H9 (cell line): ENCODE measurements around the gene ITM2C. TPM values are rescaled to one million over a fixed set of nuclear protein-coding genes. Genes with fewer than 3 reads are reported as not detected.

Experiments used
- DNase-seq: peaks from one replicate; pipeline ENCODE4 v3.0.0-alpha.2; 2017
- H2AFZ ChIP-seq: one replicate; pipeline ENCODE4 v1.6.1; 2013; ENCODE audit warnings: mild to moderate bottlenecking, low read length, control low read depth, moderate library complexity
- H2AK5ac ChIP-seq: 2 replicates; pipeline ENCODE4 v1.6.1; 2013; ENCODE audit warnings: low read length, control low read depth, mixed read lengths; ENCODE audit not compliant: insufficient read length
- H2BK120ac ChIP-seq: one replicate; pipeline ENCODE4 v1.6.1; 2013; ENCODE audit warnings: low read depth, mild to moderate bottlenecking, low read length, control low read depth, inconsistent platforms; ENCODE audit not compliant: poor library complexity, severe bottlenecking
- H2BK12ac ChIP-seq: 2 replicates; pipeline ENCODE4 v1.6.1; 2013; ENCODE audit warnings: low read length, control low read depth, mixed read lengths, low read depth; ENCODE audit not compliant: insufficient read length
- H2BK15ac ChIP-seq: 2 replicates; pipeline ENCODE4 v1.6.1; 2013; ENCODE audit warnings: low read depth, low read length, control low read depth
- H2BK20ac ChIP-seq: one replicate; pipeline ENCODE4 v1.6.1; 2013; ENCODE audit warnings: low read depth, mild to moderate bottlenecking, low read length, control low read depth, inconsistent platforms; ENCODE audit not compliant: poor library complexity, severe bottlenecking
- H2BK5ac ChIP-seq: 2 replicates; pipeline ENCODE4 v1.6.1; 2013; ENCODE audit warnings: low read length, control low read depth, mixed read lengths; ENCODE audit not compliant: insufficient read length
- H3K14ac ChIP-seq: 2 replicates; pipeline ENCODE4 v1.6.1; 2013; ENCODE audit warnings: low read length, control low read depth; ENCODE audit not compliant: insufficient read depth
- H3K18ac ChIP-seq: 2 replicates; pipeline ENCODE4 v1.6.1; 2013; ENCODE audit warnings: low read depth, mild to moderate bottlenecking, mixed read lengths, low read length, control low read depth; ENCODE audit not compliant: insufficient read length
- H3K23ac ChIP-seq: 2 replicates; pipeline ENCODE4 v1.6.1; 2013; ENCODE audit warnings: low read length, control low read depth, mixed read lengths, low read depth; ENCODE audit not compliant: insufficient read length
- H3K23me2 ChIP-seq: 2 replicates; pipeline ENCODE4 v1.6.1; 2013; ENCODE audit warnings: low read depth, mild to moderate bottlenecking, mixed read lengths, low read length, control low read depth; ENCODE audit not compliant: insufficient read length, poor library complexity, severe bottlenecking
- H3K27ac ChIP-seq: 2 replicates; pipeline ENCODE4 v1.5.1; 2013; ENCODE audit warnings: low read length, control low read depth, mixed read lengths, low read depth; ENCODE audit not compliant: insufficient read length
- H3K27me3 ChIP-seq: 2 replicates; pipeline ENCODE4 v1.6.1; 2013; ENCODE audit warnings: low read length, control low read depth, inconsistent platforms; ENCODE audit not compliant: insufficient read depth
- H3K4ac ChIP-seq: 2 replicates; pipeline ENCODE4 v1.6.1; 2013; ENCODE audit warnings: low read depth, mild to moderate bottlenecking, control low read depth, inconsistent platforms, low read length, moderate library complexity
- H3K4me1 ChIP-seq: 2 replicates; pipeline ENCODE4 v1.6.1; 2013; ENCODE audit warnings: low read length, control low read depth, inconsistent platforms; ENCODE audit not compliant: insufficient read depth
- H3K4me2 ChIP-seq: 2 replicates; pipeline ENCODE4 v1.6.1; 2013; ENCODE audit warnings: low read length, control low read depth, mixed read lengths; ENCODE audit not compliant: insufficient read length, insufficient read depth
- H3K56ac ChIP-seq: 2 replicates; pipeline ENCODE4 v1.6.1; 2013; ENCODE audit warnings: low read depth, mild to moderate bottlenecking, mixed read lengths, low read length, control low read depth; ENCODE audit not compliant: insufficient read length
- H3K79me1 ChIP-seq: 2 replicates; pipeline ENCODE4 v1.6.1; 2013; ENCODE audit warnings: low read depth, mild to moderate bottlenecking, moderate library complexity, low read length, control low read depth, inconsistent platforms; ENCODE audit not compliant: insufficient read depth, poor library complexity, severe bottlenecking
- H3K79me2 ChIP-seq: 2 replicates; pipeline ENCODE4 v1.6.1; 2013; ENCODE audit warnings: low read length, control low read depth, inconsistent platforms; ENCODE audit not compliant: insufficient read depth
- H3K9ac ChIP-seq: 2 replicates; pipeline ENCODE4 v1.6.1; 2013; ENCODE audit warnings: low read length, control low read depth, mixed read lengths; ENCODE audit not compliant: insufficient read length; ENCODE audit errors: extremely low read depth
- H3K9me3 ChIP-seq: one replicate; pipeline ENCODE4 v1.6.1; 2013; ENCODE audit warnings: low read depth, low read length, inconsistent platforms; ENCODE audit not compliant: control insufficient read depth
- H3T11ph ChIP-seq: one replicate; pipeline ENCODE4 v1.6.1; 2013; ENCODE audit warnings: mild to moderate bottlenecking, low read length, control low read depth, inconsistent platforms
- H4K20me1 ChIP-seq: one replicate; pipeline ENCODE4 v1.6.1; 2013; ENCODE audit not compliant: control insufficient read depth, insufficient read length, insufficient read depth
- H4K5ac ChIP-seq: 2 replicates; pipeline ENCODE4 v1.6.1; 2013; ENCODE audit warnings: low read depth, mild to moderate bottlenecking, mixed read lengths, low read length, control low read depth; ENCODE audit not compliant: insufficient read length
- H4K8ac ChIP-seq: replicated peaks from 2 replicates; pipeline ENCODE4 v1.6.1; 2013; ENCODE audit warnings: low read length, control low read depth, mixed read lengths, low read depth; ENCODE audit not compliant: insufficient read length
- H4K91ac ChIP-seq: 2 replicates; pipeline ENCODE4 v1.6.1; 2013; ENCODE audit warnings: low read depth, mild to moderate bottlenecking, moderate library complexity, mixed read lengths, low read length, control low read depth; ENCODE audit not compliant: insufficient read length
- H3K27ac Mint-ChIP-seq, 3 experiments: 2 replicates in 2 of 3; 3 replicates in 1 of 3; pipeline ENCODE4 v1.8.0; 2020 to 2021; ENCODE audit warnings: mixed read lengths in 3 of 3, mild to moderate bottlenecking in 1 of 3, moderate library complexity in 1 of 3
- H3K27me3 Mint-ChIP-seq: 2 replicates; pipeline ENCODE4 v1.8.0; 2021; ENCODE audit warnings: low read depth, mild to moderate bottlenecking, moderate library complexity, mixed read lengths
- H3K36me3 Mint-ChIP-seq, 3 experiments: 2 replicates in 2 of 3; 3 replicates in 1 of 3; pipeline ENCODE4 v1.8.0; 2020 to 2021; ENCODE audit warnings: low read depth in 3 of 3, mixed read lengths in 3 of 3; ENCODE audit not compliant: insufficient read depth in 1 of 3
- H3K4me1 Mint-ChIP-seq, 2 experiments: 2 replicates each; pipeline ENCODE4 v1.8.0; 2020; ENCODE audit warnings: mixed read lengths in 2 of 2
- H3K4me3 Mint-ChIP-seq, 2 experiments: 2 replicates in 1 of 2; 3 replicates in 1 of 2; pipeline ENCODE4 v1.8.0; 2020 to 2021; ENCODE audit warnings: mild to moderate bottlenecking in 2 of 2, mixed read lengths in 2 of 2, moderate library complexity in 1 of 2
- H3K9me3 Mint-ChIP-seq, 2 experiments: 2 replicates in 1 of 2; 3 replicates in 1 of 2; pipeline ENCODE4 v1.8.0; 2020; ENCODE audit warnings: mild to moderate bottlenecking in 2 of 2, mixed read lengths in 2 of 2, moderate library complexity in 1 of 2
- WGBS: extraction: QIAGEN DNeasy Blood & Tissue Kit; methylation state at CpG from one replicate; pipeline ENCODE4 v1.1.7; 2013; ENCODE audit warnings: missing lambda C conversion rate, low lambda C conversion rate, mixed read lengths; ENCODE audit not compliant: insufficient read length; ENCODE audit errors: extremely low coverage; 5-methylcytosine and 5-hydroxymethylcytosine counted together
- total RNA-seq: library from RNA; stranded (reverse); gene quantifications from 2 replicates; pipeline ENCODE4 v1.2.1, GENCODE V29; 2021
- TF ChIP-seq, protein P1 (sequence below): fragments of 200-600 bp; sonication (generic); conservative IDR thresholded peaks from 3 replicates; pipeline ENCODE4 v1.8.0; 2021; ENCODE audit warnings: antibody characterized with exemption, mild to moderate bottlenecking

Gene ITM2C
- total RNA-seq, 1 experiment from 2014 or later: 297 TPM

GRCh38 chr2:230893841-230894781, 29.4 kb downstream of the ITM2C start:
- H3K4ac ChIP-seq: no peak overlapping the region
- H3K23ac ChIP-seq: no peak overlapping the region
- no CpG with 5 or more reads among the region's 19 CpGs for WGBS
- H3K9ac ChIP-seq: no peak overlapping the region
- H3K27ac ChIP-seq: no peak overlapping the region
- no peak overlapping the region for H3T11ph ChIP-seq
- H2BK20ac ChIP-seq: no peak overlapping the region
- no peaks in the 10 kb centered on the region for H4K20me1 ChIP-seq
- no peak overlapping the region for H2AFZ ChIP-seq
- TF ChIP-seq, protein P1, sequence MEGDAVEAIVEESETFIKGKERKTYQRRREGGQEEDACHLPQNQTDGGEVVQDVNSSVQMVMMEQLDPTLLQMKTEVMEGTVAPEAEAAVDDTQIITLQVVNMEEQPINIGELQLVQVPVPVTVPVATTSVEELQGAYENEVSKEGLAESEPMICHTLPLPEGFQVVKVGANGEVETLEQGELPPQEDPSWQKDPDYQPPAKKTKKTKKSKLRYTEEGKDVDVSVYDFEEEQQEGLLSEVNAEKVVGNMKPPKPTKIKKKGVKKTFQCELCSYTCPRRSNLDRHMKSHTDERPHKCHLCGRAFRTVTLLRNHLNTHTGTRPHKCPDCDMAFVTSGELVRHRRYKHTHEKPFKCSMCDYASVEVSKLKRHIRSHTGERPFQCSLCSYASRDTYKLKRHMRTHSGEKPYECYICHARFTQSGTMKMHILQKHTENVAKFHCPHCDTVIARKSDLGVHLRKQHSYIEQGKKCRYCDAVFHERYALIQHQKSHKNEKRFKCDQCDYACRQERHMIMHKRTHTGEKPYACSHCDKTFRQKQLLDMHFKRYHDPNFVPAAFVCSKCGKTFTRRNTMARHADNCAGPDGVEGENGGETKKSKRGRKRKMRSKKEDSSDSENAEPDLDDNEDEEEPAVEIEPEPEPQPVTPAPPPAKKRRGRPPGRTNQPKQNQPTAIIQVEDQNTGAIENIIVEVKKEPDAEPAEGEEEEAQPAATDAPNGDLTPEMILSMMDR: no peak
- no peak overlapping the region for H2BK120ac ChIP-seq
- no peak overlapping the region for H2AK5ac ChIP-seq
- no peak overlapping the region for H2BK5ac ChIP-seq
- Mint-ChIP-seq H3K4me3 (no peak overlapping the region), H3K4me1 (peaks cover 20 to 22% of the 10 kb centered on the region in 2 experiments), H3K9me3 (no peaks in the 10 kb centered on the region), H3K27me3 (peaks cover 10% of the 10 kb centered on the region), H3K27ac (no peak overlapping the region), H3K36me3 (no peaks in the 10 kb centered on the region; a peak in 1 of 7 replicates)
- no peak overlapping the region for H4K91ac ChIP-seq
- no peak overlapping the region for H3K14ac ChIP-seq
- H3K27me3 ChIP-seq: no peaks in the 10 kb centered on the region
- H3K4me1 ChIP-seq: no peaks in the 10 kb centered on the region
- no peak overlapping the region for H3K56ac ChIP-seq
- H4K5ac ChIP-seq: no peak overlapping the region
- no peak overlapping the region for H3K4me2 ChIP-seq
- H3K9me3 ChIP-seq: no peaks in the 10 kb centered on the region
- no peaks in the 10 kb centered on the region for H3K79me2 ChIP-seq
- no peak for DNase-seq
- no peak overlapping the region for H3K18ac ChIP-seq
- no peaks in the 10 kb centered on the region for H3K79me1 ChIP-seq
- H2BK15ac ChIP-seq: no peak overlapping the region
- H4K8ac ChIP-seq: no peak overlapping the region
- no peaks in the 10 kb centered on the region for H3K23me2 ChIP-seq
- no peak overlapping the region for H2BK12ac ChIP-seq
